NB4 (cell line): ENCODE data around the gene MRPL24.

ENCODE experiments used
- CTCF ChIP-seq: IDR thresholded peaks from one replicate; pipeline ENCODE4 v1.5.1; 2012; ENCODE audit warnings: low read depth, low read length
- MYC ChIP-seq: IDR thresholded peaks from 2 replicates; pipeline ENCODE4 v1.6.1; 2011; ENCODE audit warnings: low read depth, low read length
- POLR2A ChIP-seq: IDR thresholded peaks from 2 replicates; pipeline ENCODE4 v1.6.1; 2011; ENCODE audit warnings: mild to moderate bottlenecking; ENCODE audit not compliant: insufficient read length; ENCODE audit errors: extremely low read depth

GRCh38 chr1:156706657-156707416, 34.1 kb downstream of the MRPL24 start:
- TF ChIP-seq CTCF (no peak), MYC (no peak), POLR2A (no peak)
